Endothelial cell (in vitro differentiated cells): ENCODE results near the gene CTDSPL. TPM values are rescaled to one million over a fixed set of nuclear protein-coding genes. Genes with fewer than 3 reads are reported as not detected.

ENCODE experiments used
- DNase-seq: peaks from one replicate; pipeline ENCODE4 v3.0.0; 2021; ENCODE audit warnings: low spot score
- H3K27ac Mint-ChIP-seq: one replicate; pipeline ENCODE4 v1.8.0; 2021; ENCODE audit warnings: mixed read lengths, inconsistent platforms; ENCODE audit not compliant: unreplicated experiment
- H3K27me3 Mint-ChIP-seq: one replicate; pipeline ENCODE4 v1.8.0; 2021; ENCODE audit warnings: mild to moderate bottlenecking, moderate library complexity, mixed read lengths, inconsistent platforms; ENCODE audit not compliant: unreplicated experiment
- H3K36me3 Mint-ChIP-seq: one replicate; pipeline ENCODE4 v1.8.0; 2021; ENCODE audit warnings: mild to moderate bottlenecking, low read depth, mixed read lengths, inconsistent platforms; ENCODE audit not compliant: unreplicated experiment
- H3K4me1 Mint-ChIP-seq: one replicate; pipeline ENCODE4 v1.8.0; 2021; ENCODE audit warnings: mild to moderate bottlenecking, mixed read lengths, inconsistent platforms; ENCODE audit not compliant: unreplicated experiment
- H3K4me3 Mint-ChIP-seq: one replicate; pipeline ENCODE4 v1.8.0; 2021; ENCODE audit warnings: mild to moderate bottlenecking, mixed read lengths, inconsistent platforms; ENCODE audit not compliant: unreplicated experiment
- H3K9me3 Mint-ChIP-seq: one replicate; pipeline ENCODE4 v1.8.0; 2021; ENCODE audit warnings: mixed read lengths, inconsistent platforms; ENCODE audit not compliant: unreplicated experiment
- CTCF ChIP-seq: fragments of 200-600 bp; sonication (generic); IDR thresholded peaks from one replicate; pipeline ENCODE4 v1.5.0; 2021; ENCODE audit warnings: antibody characterized with exemption; ENCODE audit not compliant: unreplicated experiment
- total RNA-seq: library from RNA; stranded (reverse); fragmentation: NEBNext Ultra II Directional; extraction: Animal tissue kit (Norgen Biotek cat#: 25700); gene quantifications from one replicate; pipeline ENCODE4 v1.2.1, GENCODE V29; 2021; ENCODE audit not compliant: unreplicated experiment

Gene CTDSPL
- total RNA-seq, 1 donor from 2014 or later = 71.4 TPM

DNA sequence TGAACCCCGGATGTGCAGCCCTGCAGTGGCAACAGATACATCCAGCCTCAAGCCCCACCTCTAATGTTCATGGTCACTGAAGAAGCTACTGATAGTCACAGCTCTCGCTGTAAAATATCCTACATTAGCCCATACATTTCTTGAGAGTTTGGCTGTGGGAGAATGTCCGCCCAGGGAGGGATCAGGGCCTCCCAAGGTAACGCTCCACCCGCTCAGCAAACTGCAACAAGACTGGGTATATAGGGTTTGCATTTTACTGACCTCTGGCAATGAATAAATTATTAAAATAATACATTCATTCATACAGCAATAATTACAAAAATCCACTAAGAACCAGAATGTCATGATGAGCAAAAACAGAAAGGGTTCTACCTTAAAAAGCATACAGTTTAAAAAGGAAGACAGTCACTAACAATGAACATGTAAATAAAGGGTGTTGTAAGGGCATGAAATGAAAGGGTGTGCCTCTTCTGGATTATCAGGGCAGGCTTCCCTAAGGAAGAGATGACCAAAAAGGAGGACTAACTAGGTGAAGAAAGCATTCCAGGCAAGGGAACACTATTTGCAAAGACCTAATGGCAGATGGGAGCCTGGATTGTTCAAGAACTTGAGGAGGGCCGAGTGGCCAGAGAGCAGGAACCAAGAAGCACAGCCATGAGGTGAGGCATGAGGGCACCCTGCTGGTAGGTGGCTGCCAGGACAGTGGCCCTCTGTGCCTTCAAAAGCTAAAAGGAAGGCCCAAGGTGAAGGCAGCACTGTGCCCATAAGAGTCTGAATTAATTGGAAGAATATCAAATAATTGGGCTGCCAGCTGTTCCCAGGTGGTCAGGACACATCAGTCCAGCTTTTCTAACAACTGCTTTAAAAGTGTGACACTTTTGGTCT lies 28.1 kb upstream of the CTDSPL start:
- H3K4me3 Mint-ChIP-seq = no peak overlapping the region
- peak; percentile 25 for DNase-seq
- H3K36me3 Mint-ChIP-seq = peaks cover 17% of the 10 kb centered on the region
- TF ChIP-seq CTCF = peak; percentile 41
- H3K27ac Mint-ChIP-seq = no peak overlapping the region
- H3K9me3 Mint-ChIP-seq = no peaks in the 10 kb centered on the region
- peaks cover 7% of the 10 kb centered on the region for H3K27me3 Mint-ChIP-seq
- H3K4me1 Mint-ChIP-seq = no peaks in the 10 kb centered on the region

GRCh38 chr3:37836589-37836988 lies 25.1 kb upstream of the CTDSPL start:
- Mint-ChIP-seq H3K4me3 (no peak overlapping the region), H3K36me3 (peaks cover 10% of the 10 kb centered on the region), H3K4me1 (peaks cover 3% of the 10 kb centered on the region), H3K9me3 (no peaks in the 10 kb centered on the region), H3K27me3 (peaks cover 5% of the 10 kb centered on the region), H3K27ac (no peak overlapping the region)
- no peak for TF ChIP-seq CTCF
- DNase-seq = no peak

DNA sequence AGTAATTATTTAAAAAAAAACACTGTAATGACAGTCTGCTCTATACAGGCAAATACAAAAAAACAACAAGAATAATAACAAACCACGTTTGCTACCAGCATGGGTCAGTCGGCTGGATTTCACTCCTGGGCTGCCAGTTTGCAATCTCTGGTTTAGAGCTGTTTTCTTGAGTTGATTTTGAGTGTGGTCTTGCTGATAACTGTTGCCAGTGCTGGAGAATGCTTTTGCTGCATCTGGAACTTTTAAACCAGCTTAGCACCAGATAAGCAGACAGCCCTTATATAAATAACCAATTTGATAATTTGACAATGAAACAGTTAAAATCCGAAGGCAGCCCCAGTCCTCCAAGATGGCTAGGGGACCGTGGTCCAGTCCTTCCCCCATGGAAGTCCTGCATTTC lies 14.0 kb upstream of the CTDSPL start:
- Mint-ChIP-seq H3K27ac (no peak overlapping the region), H3K4me1 (no peaks in the 10 kb centered on the region), H3K9me3 (no peaks in the 10 kb centered on the region), H3K4me3 (no peak overlapping the region), H3K27me3 (no peaks in the 10 kb centered on the region), H3K36me3 (peaks cover 18% of the 10 kb centered on the region)
- TF ChIP-seq CTCF = no peak
- DNase-seq = no peak

DNA sequence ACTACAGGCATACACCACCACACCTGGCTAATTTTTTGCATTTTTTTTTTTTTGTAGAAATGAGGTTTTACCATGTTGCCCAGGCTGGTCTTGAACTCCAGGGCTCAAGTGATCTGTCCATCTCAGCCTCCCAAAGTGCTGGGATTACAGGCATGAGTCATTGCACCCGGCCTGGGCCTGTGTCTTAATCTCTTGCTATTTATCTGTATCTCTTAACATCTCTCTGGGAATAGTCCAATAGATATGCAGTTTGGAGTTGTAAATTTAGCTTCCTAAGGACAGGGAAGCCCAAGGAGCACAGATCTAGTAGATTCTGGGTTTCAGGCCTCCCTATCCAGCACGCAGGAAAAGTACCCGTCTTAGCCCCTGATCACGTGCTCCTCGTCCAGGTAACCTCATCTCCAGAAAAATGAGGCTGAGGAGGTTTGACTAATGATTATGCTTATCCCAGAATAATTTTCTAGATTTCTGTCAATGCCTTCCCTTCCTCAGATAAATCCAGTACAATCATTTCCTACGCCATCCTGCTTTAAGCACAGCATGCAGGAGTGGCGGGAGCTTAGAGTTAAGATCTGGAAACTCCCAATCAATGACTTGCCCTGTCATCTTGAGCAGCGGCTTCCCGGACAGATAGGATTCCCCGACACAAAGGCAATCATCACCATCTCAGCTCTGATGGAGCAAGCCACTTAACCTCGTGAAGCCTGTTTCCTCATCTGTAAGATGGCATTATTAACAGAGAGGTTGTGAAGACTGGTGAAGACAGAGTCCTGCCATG lies 12.3 kb upstream of the CTDSPL start:
- H3K4me3 Mint-ChIP-seq = no peak overlapping the region
- TF ChIP-seq CTCF = no peak
- no peaks in the 10 kb centered on the region for H3K9me3 Mint-ChIP-seq
- no peak overlapping the region for H3K27ac Mint-ChIP-seq
- no peaks in the 10 kb centered on the region for H3K4me1 Mint-ChIP-seq
- H3K36me3 Mint-ChIP-seq = peaks cover 15% of the 10 kb centered on the region
- DNase-seq = no peak
- H3K27me3 Mint-ChIP-seq = peaks cover 1% of the 10 kb centered on the region

DNA sequence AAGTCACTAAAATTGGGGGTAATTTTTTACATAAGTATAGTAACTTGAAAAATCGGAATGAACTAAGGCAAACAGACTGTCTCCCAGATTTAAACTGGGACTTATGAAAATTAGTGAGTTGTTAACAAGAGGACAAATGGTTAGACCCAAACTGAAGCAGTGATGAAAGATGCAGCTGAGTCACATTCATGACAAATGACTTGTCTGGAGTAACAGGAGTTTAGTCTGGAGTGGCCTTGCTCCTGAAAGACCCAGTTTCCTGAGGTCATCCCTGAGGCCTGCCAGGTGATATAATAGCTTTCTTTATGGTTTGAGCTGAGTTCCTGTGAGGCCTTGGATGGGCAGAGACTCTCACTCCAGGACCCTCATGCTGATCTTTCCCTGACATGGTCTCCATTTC lies 9.6 kb upstream of the CTDSPL start:
- no peak overlapping the region for H3K27ac Mint-ChIP-seq
- H3K4me3 Mint-ChIP-seq = no peak overlapping the region
- no peaks in the 10 kb centered on the region for H3K9me3 Mint-ChIP-seq
- H3K27me3 Mint-ChIP-seq = peaks cover 3% of the 10 kb centered on the region
- peaks cover 17% of the 10 kb centered on the region for H3K36me3 Mint-ChIP-seq
- no peak for TF ChIP-seq CTCF
- DNase-seq = no peak
- peaks cover 4% of the 10 kb centered on the region for H3K4me1 Mint-ChIP-seq
